Stimulated activated CD4-positive, alpha-beta T cell treated with anti-CD3 and anti-CD28 coated beads, Interleukin-2, amount 100 ng/mL, for 4 hours (primary cell): ENCODE results near the gene REXO1.

Source experiments
- DNase-seq: peaks from one replicate; pipeline ENCODE4 v3.0.0-alpha.2; 2020; ENCODE audit warnings: low read depth

The REXO1 gene

GRCh38 chr19:1847684-1848398, 442 bp downstream of the REXO1 start:
- DNase-seq: no peak

- DNase-seq: no peak
These were observed 967 bp downstream of the REXO1 start for GRCh38 chr19:1847348-1847683.

GRCh38 chr19:1846517-1847204, 1.6 kb downstream of the REXO1 start:
- DNase-seq: no peak

- no peak for DNase-seq
These were observed 2.6 kb downstream of the REXO1 start for GRCh38 chr19:1845642-1846041.

GRCh38 chr19:1845125-1845515, 3.2 kb downstream of the REXO1 start:
- no peak for DNase-seq

GRCh38 chr19:1844513-1845124, 3.7 kb downstream of the REXO1 start:
- DNase-seq: no peak

- DNase-seq: no peak
These were observed 4.5 kb downstream of the REXO1 start for GRCh38 chr19:1843646-1844394.

GRCh38 chr19:1843116-1843515, 5.2 kb downstream of the REXO1 start:
- DNase-seq: no peak

GRCh38 chr19:1841209-1841924, 6.9 kb downstream of the REXO1 start:
- DNase-seq: no peak

GRCh38 chr19:1840541-1841115, 7.7 kb downstream of the REXO1 start:
- no peak for DNase-seq

- DNase-seq: no peak
These were observed 8.4 kb downstream of the REXO1 start for GRCh38 chr19:1839658-1840540.

- no peak for DNase-seq
These were observed 10.6 kb downstream of the REXO1 start for GRCh38 chr19:1837625-1838105.

GRCh38 chr19:1837222-1837565, 11.1 kb downstream of the REXO1 start:
- no peak for DNase-seq

GRCh38 chr19:1836458-1837221, 11.6 kb downstream of the REXO1 start:
- DNase-seq: no peak

- DNase-seq: no peak
These were observed 14.7 kb downstream of the REXO1 start for GRCh38 chr19:1833540-1833939.

GRCh38 chr19:1832046-1832663, 16.1 kb downstream of the REXO1 start:
- no peak for DNase-seq

GRCh38 chr19:1830978-1831377, 17.3 kb downstream of the REXO1 start:
- DNase-seq: no peak

- no peak for DNase-seq
These were observed 17.7 kb downstream of the REXO1 start for GRCh38 chr19:1830568-1830967.

- no peak for DNase-seq
These were observed 18.3 kb downstream of the REXO1 start for GRCh38 chr19:1829958-1830357.
